Erythroblast (primary cell): ENCODE data around the gene FNTB.

ENCODE experiments used
- GATA1 ChIP-seq: IDR thresholded peaks from 2 replicates; pipeline ENCODE4 v1.6.1; 2011; ENCODE audit warnings: low read depth, mild to moderate bottlenecking, control low read depth, low read length, moderate library complexity
- POLR2A ChIP-seq: IDR thresholded peaks from 2 replicates; pipeline ENCODE4 v1.6.1; 2011; ENCODE audit warnings: mild to moderate bottlenecking, low read length

DNA sequence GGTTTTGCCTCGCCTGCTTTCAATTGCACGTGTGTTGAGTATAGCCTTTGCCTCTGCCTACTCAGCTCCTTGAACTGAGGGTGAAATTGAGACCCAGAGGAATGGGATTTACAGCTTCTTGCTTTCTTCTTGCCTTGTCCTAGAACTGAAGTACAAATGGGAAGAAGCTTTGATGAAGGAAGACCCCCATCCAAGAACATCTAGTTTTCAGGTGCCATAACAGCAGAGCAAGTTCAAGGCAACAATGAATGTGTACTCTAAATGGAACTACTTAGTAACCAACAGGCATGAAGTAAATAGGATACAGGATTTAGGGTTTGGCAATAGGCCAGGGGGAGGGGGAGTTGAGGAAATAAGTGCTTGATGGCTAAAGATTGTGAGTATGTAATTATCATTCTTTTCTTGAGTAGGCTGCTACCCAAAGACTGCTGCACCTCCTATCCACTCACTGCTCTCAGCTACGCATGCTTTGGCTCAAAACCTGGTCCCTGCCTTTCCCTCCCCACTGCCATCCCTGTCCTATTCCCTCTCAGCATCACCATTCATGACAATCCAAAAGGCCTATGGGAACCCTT is 46.3 kb upstream of the FNTB start:
- no peak for TF ChIP-seq POLR2A
- no peak for TF ChIP-seq GATA1
